HEK293T (cell line): ENCODE data around the gene HSD3B7.

ENCODE experiments used
- ARNT ChIP-seq: fragments of 450-650 bp; IDR thresholded peaks from 2 replicates; pipeline ENCODE4 v1.6.1; 2017; ENCODE audit warnings: mild to moderate bottlenecking
- BHLHE40 ChIP-seq: fragments of 450-650 bp; IDR thresholded peaks from 2 replicates; pipeline ENCODE4 v1.6.1; 2016; ENCODE audit warnings: mild to moderate bottlenecking, moderate library complexity, borderline replicate concordance
- FOXA1 ChIP-seq: fragments of 450-650 bp; IDR thresholded peaks from 2 replicates; pipeline ENCODE4 v1.6.1; 2016; ENCODE audit warnings: mild to moderate bottlenecking
- LEF1 ChIP-seq: fragments of 450-650 bp; IDR thresholded peaks from 2 replicates; pipeline ENCODE4 v1.6.1; 2017; ENCODE audit warnings: mild to moderate bottlenecking, borderline replicate concordance
- PKNOX1 ChIP-seq: fragments of 450-650 bp; IDR thresholded peaks from 2 replicates; pipeline ENCODE4 v1.6.1; 2016
- SP1 ChIP-seq: fragments of 450-650 bp; IDR thresholded peaks from 2 replicates; pipeline ENCODE4 v1.6.1; 2017
- SUZ12 ChIP-seq: fragments of 450-650 bp; IDR thresholded peaks from 2 replicates; pipeline ENCODE4 v1.6.1; 2016; ENCODE audit warnings: mild to moderate bottlenecking
- TARDBP ChIP-seq: fragments of 450-650 bp; IDR thresholded peaks from 2 replicates; pipeline ENCODE4 v1.6.1; 2016
- ZNF384 ChIP-seq: fragments of 450-650 bp; IDR thresholded peaks from 2 replicates; pipeline ENCODE4 v1.6.1; 2016

- no peak for TF ChIP-seq FOXA1
- no peak for TF ChIP-seq ARNT
- no peak for TF ChIP-seq SUZ12
- TF ChIP-seq ZNF384: no peak
- no peak for TF ChIP-seq PKNOX1
- TF ChIP-seq LEF1: 0 out of 2 replicates have a peak, but pooled peaks have one; percentile 48
- no peak for TF ChIP-seq SP1
- TF ChIP-seq TARDBP: no peak
- TF ChIP-seq BHLHE40: no peak
Observed at GRCh38 chr16:30948667-30949649, 36.0 kb upstream of the HSD3B7 start, which contains the start of gene ORAI3.
